Astrocyte of the spinal cord (primary cell): ENCODE measurements around the gene ZFYVE9.

Experiments used
- DNase-seq: peaks from one replicate; pipeline ENCODE4 v3.0.0; 2011; ENCODE audit warnings: low read depth, low spot score
- H3K4me3 ChIP-seq: 2 replicates; pipeline ENCODE4 v1.5.1; 2011; ENCODE audit warnings: low read depth, mild to moderate bottlenecking, low read length, moderate library complexity
- in situ Hi-C: cut with HindIII; loops from 2 replicates; pipeline ENCODE4 v1.10.0; 2017; ENCODE audit warnings: low sequenced_read_pairs
- TF ChIP-seq, protein P1 (sequence below): IDR thresholded peaks from 2 replicates; pipeline ENCODE4 v1.5.1; 2012; ENCODE audit warnings: low read depth, mild to moderate bottlenecking, low read length, inconsistent platforms

Gene ZFYVE9

DNA sequence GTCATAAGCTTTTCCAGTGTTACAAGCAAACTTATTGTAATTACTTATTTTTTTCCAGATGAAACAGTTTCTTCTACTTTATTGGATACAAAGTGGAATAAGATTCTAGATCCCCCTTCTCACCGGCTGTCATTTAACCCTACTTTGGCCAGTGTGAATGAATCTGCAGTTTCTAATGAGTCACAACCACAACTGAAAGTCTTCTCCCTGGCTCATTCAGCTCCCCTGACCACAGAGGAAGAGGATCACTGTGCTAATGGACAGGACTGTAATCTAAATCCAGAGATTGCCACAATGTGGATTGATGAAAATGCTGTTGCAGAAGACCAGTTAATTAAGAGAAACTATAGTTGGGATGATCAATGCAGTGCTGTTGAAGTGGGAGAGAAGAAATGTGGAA is 95.5 kb downstream of the ZFYVE9 start:
- TF ChIP-seq, protein P1, sequence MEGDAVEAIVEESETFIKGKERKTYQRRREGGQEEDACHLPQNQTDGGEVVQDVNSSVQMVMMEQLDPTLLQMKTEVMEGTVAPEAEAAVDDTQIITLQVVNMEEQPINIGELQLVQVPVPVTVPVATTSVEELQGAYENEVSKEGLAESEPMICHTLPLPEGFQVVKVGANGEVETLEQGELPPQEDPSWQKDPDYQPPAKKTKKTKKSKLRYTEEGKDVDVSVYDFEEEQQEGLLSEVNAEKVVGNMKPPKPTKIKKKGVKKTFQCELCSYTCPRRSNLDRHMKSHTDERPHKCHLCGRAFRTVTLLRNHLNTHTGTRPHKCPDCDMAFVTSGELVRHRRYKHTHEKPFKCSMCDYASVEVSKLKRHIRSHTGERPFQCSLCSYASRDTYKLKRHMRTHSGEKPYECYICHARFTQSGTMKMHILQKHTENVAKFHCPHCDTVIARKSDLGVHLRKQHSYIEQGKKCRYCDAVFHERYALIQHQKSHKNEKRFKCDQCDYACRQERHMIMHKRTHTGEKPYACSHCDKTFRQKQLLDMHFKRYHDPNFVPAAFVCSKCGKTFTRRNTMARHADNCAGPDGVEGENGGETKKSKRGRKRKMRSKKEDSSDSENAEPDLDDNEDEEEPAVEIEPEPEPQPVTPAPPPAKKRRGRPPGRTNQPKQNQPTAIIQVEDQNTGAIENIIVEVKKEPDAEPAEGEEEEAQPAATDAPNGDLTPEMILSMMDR = no peak
- peak; percentile 77 for DNase-seq
- in situ Hi-C loops = no loop called here
- H3K4me3 ChIP-seq = no peak overlapping the region

DNA sequence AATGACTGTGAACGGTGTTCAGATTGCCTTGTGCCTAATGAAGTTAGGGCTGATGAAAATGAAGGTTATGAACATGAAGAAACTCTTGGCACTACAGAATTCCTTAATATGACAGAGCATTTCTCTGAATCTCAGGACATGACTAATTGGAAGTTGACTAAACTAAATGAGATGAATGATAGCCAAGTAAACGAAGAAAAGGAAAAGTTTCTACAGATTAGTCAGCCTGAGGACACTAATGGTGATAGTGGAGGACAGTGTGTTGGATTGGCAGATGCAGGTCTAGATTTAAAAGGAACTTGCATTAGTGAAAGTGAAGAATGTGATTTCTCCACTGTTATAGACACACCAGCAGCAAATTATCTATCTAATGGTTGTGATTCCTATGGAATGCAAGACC is 96.6 kb downstream of the ZFYVE9 start:
- TF ChIP-seq, protein P1 = no peak
- in situ Hi-C loops = no loop called here
- DNase-seq = peak; percentile 13
- no peak overlapping the region for H3K4me3 ChIP-seq

DNA sequence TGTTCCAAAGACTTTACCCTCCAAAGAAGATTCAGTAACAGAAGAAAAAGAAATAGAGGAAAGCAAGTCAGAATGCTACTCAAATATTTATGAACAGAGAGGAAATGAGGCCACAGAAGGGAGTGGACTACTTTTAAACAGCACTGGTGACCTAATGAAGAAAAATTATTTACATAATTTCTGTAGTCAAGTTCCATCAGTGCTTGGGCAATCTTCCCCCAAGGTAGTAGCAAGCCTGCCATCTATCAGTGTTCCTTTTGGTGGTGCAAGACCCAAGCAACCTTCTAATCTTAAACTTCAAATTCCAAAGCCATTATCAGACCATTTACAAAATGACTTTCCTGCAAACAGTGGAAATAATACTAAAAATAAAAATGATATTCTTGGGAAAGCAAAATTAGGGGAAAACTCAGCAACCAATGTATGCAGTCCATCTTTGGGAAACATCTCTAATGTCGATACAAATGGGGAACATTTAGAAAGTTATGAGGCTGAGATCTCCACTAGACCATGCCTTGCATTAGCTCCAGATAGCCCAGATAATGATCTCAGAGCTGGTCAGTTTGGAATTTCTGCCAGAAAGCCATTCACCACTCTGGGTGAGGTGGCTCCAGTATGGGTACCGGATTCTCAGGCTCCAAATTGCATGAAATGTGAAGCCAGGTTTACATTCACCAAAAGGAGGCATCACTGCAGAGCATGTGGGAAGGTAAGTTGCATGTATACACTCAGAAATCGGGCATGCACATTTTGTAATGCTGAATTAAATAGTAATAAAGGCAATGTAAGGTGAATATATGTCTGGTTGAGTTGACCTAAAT is 97.2 kb downstream of the ZFYVE9 start:
- in situ Hi-C loops = no loop called here
- TF ChIP-seq, protein P1 = no peak
- no peak overlapping the region for H3K4me3 ChIP-seq
- DNase-seq = no peak

DNA sequence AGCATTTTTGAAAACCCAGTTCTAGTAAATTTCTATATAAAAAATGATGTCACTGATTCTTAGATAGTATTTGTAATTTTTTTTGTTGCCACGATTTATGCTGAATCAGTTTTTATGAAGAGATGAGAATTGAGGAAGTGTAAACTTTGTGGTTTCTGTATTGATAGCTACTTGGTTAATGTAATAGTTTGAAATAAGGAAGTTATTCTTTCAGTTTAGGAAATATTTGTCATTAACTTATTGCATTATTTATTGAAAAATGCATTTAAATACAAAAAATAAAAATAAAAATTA is 97.8 kb downstream of the ZFYVE9 start:
- no peak for DNase-seq
- no peak overlapping the region for H3K4me3 ChIP-seq
- TF ChIP-seq, protein P1 = no peak
- in situ Hi-C loops = no loop called here

DNA sequence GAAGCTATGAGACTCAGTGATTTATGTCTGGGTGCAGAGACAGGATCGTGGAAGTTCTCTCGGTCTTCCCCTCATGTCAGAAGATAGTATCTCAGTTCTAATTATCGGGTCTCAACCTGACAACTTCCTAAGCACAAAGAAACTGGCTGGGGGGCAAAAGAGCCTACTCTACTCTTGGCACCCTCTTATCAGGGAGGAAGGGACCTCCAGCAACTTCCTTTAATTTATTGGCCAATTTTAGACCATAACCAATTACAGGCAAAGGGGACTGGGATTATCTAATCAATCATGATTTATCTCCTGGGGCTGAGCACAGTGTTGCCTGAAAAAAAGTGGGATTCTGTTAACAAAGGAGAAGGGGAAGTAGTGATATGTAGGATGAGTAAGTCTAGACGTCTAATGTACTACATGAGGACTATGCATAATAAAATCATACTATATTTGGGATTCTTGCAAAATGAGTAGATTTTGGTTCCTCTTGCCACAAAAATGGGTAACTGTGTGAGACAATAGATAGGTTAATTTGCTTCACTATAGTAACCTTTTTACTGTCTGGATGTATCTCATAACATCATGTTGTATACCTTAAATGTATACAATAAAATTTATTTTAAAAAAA is 98.8 kb downstream of the ZFYVE9 start:
- DNase-seq = no peak
- in situ Hi-C loops = no loop called here

DNA sequence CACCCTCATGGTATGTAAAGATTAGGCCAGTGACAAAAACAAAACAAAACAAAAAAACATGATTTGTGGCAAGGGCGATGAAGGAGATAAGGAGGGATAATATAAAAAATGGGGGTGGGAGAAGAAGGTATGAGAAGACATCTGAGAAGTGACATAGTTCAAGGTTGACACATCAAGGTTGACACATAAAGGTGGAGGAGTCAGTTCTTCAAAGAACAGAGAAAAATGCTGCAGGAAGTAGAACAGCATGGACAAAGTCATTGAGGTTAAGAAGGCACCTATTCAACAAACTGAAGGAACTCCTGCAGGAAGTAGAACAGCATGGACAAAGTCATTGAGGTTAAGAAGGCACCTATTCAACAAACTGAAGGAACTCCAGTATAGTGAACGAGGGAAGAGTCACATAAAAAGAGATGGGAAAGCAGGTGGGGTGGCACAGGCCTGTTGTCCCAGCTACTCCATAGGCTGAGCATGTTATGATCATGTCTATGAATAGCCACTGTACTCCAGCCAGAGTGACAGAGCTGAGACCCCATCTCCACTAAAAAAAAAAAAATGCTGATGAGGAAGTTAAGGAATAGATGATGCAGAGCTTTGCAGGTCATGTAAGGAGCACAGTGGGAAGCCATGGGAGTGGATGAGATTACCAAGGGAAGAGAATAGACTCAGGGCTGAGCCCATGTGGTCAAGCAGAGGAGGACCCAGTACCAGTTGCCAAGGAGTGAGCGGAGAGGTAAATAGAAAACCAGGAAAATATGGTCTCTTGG is 101.5 kb downstream of the ZFYVE9 start:
- in situ Hi-C loops = no loop called here
- no peak overlapping the region for H3K4me3 ChIP-seq
- TF ChIP-seq, protein P1 = no peak
- DNase-seq = no peak

More for the DNA sequence above, 98.8 kb downstream of the ZFYVE9 start:
- H3K4me3 ChIP-seq = no peak overlapping the region
- TF ChIP-seq, protein P1 = no peak
